GM12878 (cell line): ENCODE measurements around the gene C1QL2. TPM values are rescaled to one million over a fixed set of nuclear protein-coding genes. Genes with fewer than 3 reads are reported as not detected.

ENCODE experiments used
- ATAC-seq: fragments of 200-7000 bp; cut with Tn5 transposase; 3 replicates; pipeline ENCODE4 v1.9.1; 2020; ENCODE audit warnings: mild to moderate bottlenecking, moderate library complexity
- BruUV-seq: library from RNA; stranded (reverse); fragments of 400-500 nt; replicated peaks from 2 replicates; lab custom pipeline; 2021; lab: Mats Ljungman, UMichigan
- CTCF ChIA-PET: fragments of 300-600 bp; sonication (Branson Sonifier 250); formaldehyde crosslinking; extraction: SDS; loops from one replicate; lab custom pipeline; 2021; ENCODE audit warnings: inconsistent platforms; lab: Yijun Ruan, JAX
- POLR2A ChIA-PET: fragments of 350-600 bp; formaldehyde crosslinking; extraction: SDS; loops from one replicate; lab custom pipeline; 2021; ENCODE audit warnings: inconsistent platforms; lab: Charles Lee
- RAD21 ChIA-PET: fragments of 300-600 bp; sonication (Branson Sonifier 250); formaldehyde crosslinking; loops from one replicate; lab custom pipeline; 2023; ENCODE audit warnings: antibody characterized with exemption; ENCODE audit not compliant: unreplicated experiment; lab: Charles Lee
- SMC1A ChIA-PET: fragments of 300-600 bp; sonication (Branson Sonifier 250); formaldehyde crosslinking; loops from one replicate; lab custom pipeline; 2023; ENCODE audit not compliant: unreplicated experiment, uncharacterized antibody; lab: Charles Lee
- DNase-seq: peaks from one replicate; pipeline ENCODE4 v3.0.0-alpha.2; 2011; ENCODE audit warnings: low read depth, low spot score
- FAIRE-seq: peaks from 3 replicates; lab custom pipeline; 2011; peaks lifted over from hg19 to GRCh38; lab: Jason Lieb, UNC
- H2AFZ ChIP-seq: 2 replicates; pipeline ENCODE4 v1.6.0; 2011; ENCODE audit warnings: low read depth, low read length, control low read depth; ENCODE audit not compliant: control insufficient read depth
- H3K27ac ChIP-seq: 2 replicates; pipeline ENCODE4 v1.5.1; 2011; ENCODE audit warnings: control low read depth; ENCODE audit not compliant: control insufficient read depth, insufficient read depth
- H3K27me3 ChIP-seq, 2 experiments: replicated peaks in 1 of 2; 2 replicates each; pipeline versions ENCODE4 v1.6.0 to v1.6.1; 2011; ENCODE audit warnings: low read length in 1 of 2; ENCODE audit not compliant: control insufficient read depth in 2 of 2, insufficient read depth in 2 of 2
- H3K36me3 ChIP-seq, 2 experiments: 2 replicates each; pipeline ENCODE4 v1.5.1; 2011; ENCODE audit warnings: low read length in 1 of 2; ENCODE audit not compliant: control insufficient read depth in 2 of 2, insufficient read depth in 2 of 2
- H3K4me1 ChIP-seq: 2 replicates; pipeline ENCODE4 v1.6.1; 2011; ENCODE audit warnings: mild to moderate bottlenecking, low read length, moderate library complexity, mixed read lengths; ENCODE audit not compliant: control insufficient read depth, insufficient read depth
- H3K4me2 ChIP-seq: 2 replicates; pipeline ENCODE4 v1.6.0; 2011; ENCODE audit warnings: control low read depth; ENCODE audit not compliant: control insufficient read depth, insufficient read depth
- H3K4me3 ChIP-seq: fragments of 200-600 bp; sonication (generic); 2 replicates; pipeline ENCODE4 v1.5.1; 2016
- H3K79me2 ChIP-seq: 2 replicates; pipeline ENCODE4 v1.6.0; 2011; ENCODE audit warnings: low read length; ENCODE audit not compliant: control insufficient read depth, insufficient read depth
- H3K9ac ChIP-seq: 2 replicates; pipeline ENCODE4 v1.8.0; 2011; ENCODE audit warnings: low read length, control low read depth, mixed read lengths; ENCODE audit not compliant: control insufficient read depth, insufficient read depth
- H3K9me3 ChIP-seq: replicated peaks from 3 replicates; pipeline ENCODE4 v1.5.1; 2011; ENCODE audit warnings: mild to moderate bottlenecking, low read length; ENCODE audit not compliant: control insufficient read depth, insufficient read depth
- H4K20me1 ChIP-seq: 2 replicates; pipeline ENCODE4 v1.6.0; 2011; ENCODE audit not compliant: control insufficient read depth, insufficient read depth
- ASH2L ChIP-seq: fragments of 300-600, 200-600 bp; sonication (generic); IDR thresholded peaks from 2 replicates; pipeline ENCODE4 v1.6.1; 2017; ENCODE audit warnings: low read depth, mild to moderate bottlenecking, borderline replicate concordance
- BHLHE40 ChIP-seq, 2 experiments: fragments of 450-650 bp in 1 of 2; IDR thresholded peaks; 2 replicates each; pipeline ENCODE4 v1.6.1; 2011 to 2017; ENCODE audit warnings: low read depth in 2 of 2, borderline replicate concordance in 1 of 2, improper control_type of control experiment in 1 of 2, low read length in 1 of 2, mild to moderate bottlenecking in 1 of 2
- CBX5 ChIP-seq: sonication (generic); IDR thresholded peaks from 2 replicates; pipeline ENCODE4 v1.6.1; 2016; ENCODE audit warnings: low read depth, moderate library complexity, mild to moderate bottlenecking, inconsistent platforms
- MYC ChIP-seq: IDR thresholded peaks from 2 replicates; pipeline ENCODE4 v1.6.1; 2011; ENCODE audit warnings: mild to moderate bottlenecking, low read length, moderate library complexity, inconsistent platforms; ENCODE audit not compliant: insufficient read depth, insufficient replicate concordance, insufficient read length, severe bottlenecking
- RELA ChIP-seq: fragments of 450-650 bp; IDR thresholded peaks from 2 replicates; pipeline ENCODE4 v1.8.0; 2014; ENCODE audit warnings: borderline replicate concordance; ENCODE audit not compliant: partially characterized antibody
- SIN3A ChIP-seq: IDR thresholded peaks from 2 replicates; pipeline ENCODE4 v1.6.1; 2012; ENCODE audit warnings: low read depth, low read length, improper control_type of control experiment
- SUPT20H ChIP-seq: IDR thresholded peaks from 2 replicates; pipeline ENCODE4 v1.6.1; 2011; ENCODE audit warnings: low read depth, mild to moderate bottlenecking, low read length, moderate library complexity, borderline replicate concordance; ENCODE audit not compliant: control insufficient read depth
- ZNF217 ChIP-seq: fragments of 450-650 bp; IDR thresholded peaks from 2 replicates; pipeline ENCODE4 v1.6.1; 2017; ENCODE audit warnings: antibody characterized with exemption, mild to moderate bottlenecking
- ZNF622 ChIP-seq: fragments of 450-650 bp; IDR thresholded peaks from 2 replicates; pipeline ENCODE4 v1.6.1; 2017; ENCODE audit warnings: mild to moderate bottlenecking, inconsistent platforms
- WGBS: methylation state at CpG from one replicate; pipeline ENCODE4 v1.1.6; 2016; ENCODE audit warnings: low lambda C conversion rate; ENCODE audit not compliant: insufficient replicate concordance, insufficient coverage; ENCODE audit errors: missing lambda C conversion rate; 5-methylcytosine and 5-hydroxymethylcytosine counted together
- in situ Hi-C: fragments of 300-500 bp; cut with MboI; formaldehyde crosslinking; loops from 9 replicates; pipeline ENCODE4 v1.14.3; 2018; ENCODE audit warnings: mixed read lengths
- intact Hi-C: fragments of 100-400 bp; cut with micrococcal nuclease; formaldehyde crosslinking; loops from one replicate; pipeline ENCODE4 v1.14.2; 2022; ENCODE audit not compliant: unreplicated experiment
- polyA plus RNA-seq, 11 experiments: library from polyadenylated mRNA; depleted of rRNA in 4 of 11; unstranded in 6 of 11; stranded (reverse) in 5 of 11; fragments of >200 nt; fragmentation: Nextera tagmentation in 4 of 11; fragmentation: Illumina TruSeq in 1 of 11; extraction: Ambion mirVana in 4 of 11; extraction: Trizol in 1 of 11; gene quantifications; 1 replicate in 1 of 11; 2 replicates in 10 of 11; pipeline versions ENCODE4 v1.2.1 to v1.2.3, GENCODE V29; 2011 to 2016; ENCODE audit warnings: inconsistent platforms in 2 of 11, missing spikeins in 2 of 11, low read depth in 1 of 11
- total RNA-seq, 4 experiments: library from RNA; depleted of rRNA in 3 of 4; stranded (reverse); fragments of >200 nt in 3 of 4; fragmentation: Illumina TruSeq in 1 of 4; extraction: Trizol in 1 of 4; gene quantifications; 2 replicates each; pipeline versions ENCODE4 v1.2.1 to v1.2.3, GENCODE V29; 2013 to 2021
- TF ChIP-seq, protein P1 (sequence below): fragments of 450-650 bp; formaldehyde crosslinking; IDR thresholded peaks from 2 replicates; pipeline ENCODE4 v1.4.0; 2022; ENCODE audit warnings: mild to moderate bottlenecking, moderate library complexity
- TF ChIP-seq, protein P2 (sequence below): fragments of 450-650 bp; IDR thresholded peaks from 2 replicates; pipeline ENCODE4 v1.6.1; 2017; ENCODE audit warnings: low read depth, mild to moderate bottlenecking, moderate library complexity
- TF ChIP-seq, protein P3 (sequence below): IDR thresholded peaks from 2 replicates; pipeline ENCODE4 v1.6.1; 2011; ENCODE audit warnings: low read depth, mild to moderate bottlenecking, low read length, moderate library complexity, borderline replicate concordance; ENCODE audit errors: extremely low read depth
- TF ChIP-seq, protein P4 (sequence below): IDR thresholded peaks from 2 replicates; pipeline ENCODE4 v1.6.1; 2012; ENCODE audit warnings: low read depth, low read length, improper control_type of control experiment

Gene C1QL2
- total and polyA plus RNA-seq, 10 of the 15 experiments (the other 5 are each of a cell fraction or from before 2014, with no cell fraction given), result not detected

DNA sequence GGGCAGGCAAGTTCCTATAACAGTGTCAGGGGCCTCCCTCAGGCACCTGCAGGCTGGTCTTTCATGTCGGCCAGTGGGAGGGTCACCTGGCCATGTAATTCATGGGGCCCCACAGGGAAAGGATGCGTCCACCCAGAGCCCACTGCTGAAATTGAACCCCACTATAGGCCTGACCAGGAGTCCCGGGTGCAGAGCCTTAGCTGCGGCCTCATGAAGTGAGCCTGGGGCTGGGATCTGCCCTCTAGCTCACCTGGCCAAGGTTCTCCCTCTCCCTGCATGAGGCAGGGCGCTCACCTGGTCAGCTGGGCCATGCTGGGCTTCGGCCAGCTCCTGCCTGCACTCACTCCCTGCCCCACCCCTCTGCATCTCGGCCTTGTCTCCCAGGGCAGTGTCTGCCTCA is 41.1 kb downstream of the C1QL2 start (continued):
- no peak for TF ChIP-seq BHLHE40 (IDR thresholded peaks at IDR 0.05; ENCODE audit: borderline replicate concordance in 1 of 2, low read depth in 2 of 2, low read length in 1 of 2)
- no peak for TF ChIP-seq ASH2L
- TF ChIP-seq, all 136 proteins: peak for 0

DNA sequence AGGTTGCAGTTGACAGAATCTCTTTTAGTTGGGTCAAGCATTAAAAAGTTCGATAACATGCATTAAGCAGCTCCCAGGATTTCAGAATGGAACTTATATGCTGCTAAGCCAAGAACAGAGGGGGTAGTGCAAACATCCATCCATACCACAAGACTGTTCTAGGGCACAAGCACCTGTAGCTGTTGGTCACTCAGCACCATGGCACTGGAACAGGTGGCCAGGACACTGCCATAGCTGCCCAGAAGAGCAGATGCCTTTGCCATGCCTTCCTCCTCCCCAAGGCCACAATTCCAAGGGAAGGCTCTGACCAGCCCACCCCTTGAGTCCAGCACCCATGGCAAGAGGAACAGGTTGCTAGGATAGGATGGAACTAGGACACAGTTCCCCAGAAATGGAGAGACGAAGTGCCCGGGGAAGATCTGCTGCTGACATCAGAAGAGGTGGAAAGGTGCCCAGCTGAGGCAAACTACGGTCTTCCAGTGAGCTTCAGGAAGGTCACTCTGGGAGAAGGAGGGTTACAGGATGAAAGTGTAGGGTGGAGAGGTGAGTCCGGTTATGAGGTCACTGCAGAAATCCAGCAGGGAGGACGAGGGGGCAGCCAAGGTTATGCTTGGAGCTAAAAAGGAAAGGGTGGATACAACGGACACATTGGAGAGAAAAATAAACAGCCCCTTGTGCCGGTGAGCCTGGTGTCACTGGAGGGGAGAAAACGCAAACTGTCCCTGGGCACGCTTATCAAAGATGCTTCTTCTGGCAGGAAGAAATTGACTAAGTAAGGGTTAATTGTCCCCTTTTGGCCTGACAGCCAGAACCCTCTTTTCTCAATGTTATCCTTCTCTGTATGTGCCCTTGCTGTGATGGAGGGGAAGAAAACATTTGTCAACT is 41.9 kb downstream of the C1QL2 start:
- Histone ChIP-seq H3K9me3 (no peaks in the 10 kb centered on the region), H3K79me2 (no peaks in the 10 kb centered on the region), H3K4me1 (no peaks in the 10 kb centered on the region), H3K27me3 (no peaks in the 10 kb centered on the region; a peak in 2 of 4 replicates), H3K27ac (no peak overlapping the region), H3K36me3 (no peaks in the 10 kb centered on the region), H4K20me1 (no peaks in the 10 kb centered on the region), H2AFZ (no peak overlapping the region), H3K9ac (no peak overlapping the region), H3K4me2 (no peak overlapping the region), H3K4me3 (no peak overlapping the region)
- ChIA-PET CTCF (no interaction called here), RAD21 (no interaction called here), SMC1A (no interaction called here), POLR2A (no interaction called here)
- FAIRE-seq, result no peak
- no TSS peak for BruUV-seq
- intact Hi-C loops (no loop called here), in situ Hi-C loops (no loop called here)
- ATAC-seq, result no peak
- WGBS, result 7% methylated on average over 9 of the region's 10 CpGs
- DNase-seq, result no peak
- TF ChIP-seq SIN3A, result no peak
- TF ChIP-seq SUPT20H, result no peak
- TF ChIP-seq RELA, result no peak
- no peak for TF ChIP-seq CBX5
- TF ChIP-seq, protein P1, sequence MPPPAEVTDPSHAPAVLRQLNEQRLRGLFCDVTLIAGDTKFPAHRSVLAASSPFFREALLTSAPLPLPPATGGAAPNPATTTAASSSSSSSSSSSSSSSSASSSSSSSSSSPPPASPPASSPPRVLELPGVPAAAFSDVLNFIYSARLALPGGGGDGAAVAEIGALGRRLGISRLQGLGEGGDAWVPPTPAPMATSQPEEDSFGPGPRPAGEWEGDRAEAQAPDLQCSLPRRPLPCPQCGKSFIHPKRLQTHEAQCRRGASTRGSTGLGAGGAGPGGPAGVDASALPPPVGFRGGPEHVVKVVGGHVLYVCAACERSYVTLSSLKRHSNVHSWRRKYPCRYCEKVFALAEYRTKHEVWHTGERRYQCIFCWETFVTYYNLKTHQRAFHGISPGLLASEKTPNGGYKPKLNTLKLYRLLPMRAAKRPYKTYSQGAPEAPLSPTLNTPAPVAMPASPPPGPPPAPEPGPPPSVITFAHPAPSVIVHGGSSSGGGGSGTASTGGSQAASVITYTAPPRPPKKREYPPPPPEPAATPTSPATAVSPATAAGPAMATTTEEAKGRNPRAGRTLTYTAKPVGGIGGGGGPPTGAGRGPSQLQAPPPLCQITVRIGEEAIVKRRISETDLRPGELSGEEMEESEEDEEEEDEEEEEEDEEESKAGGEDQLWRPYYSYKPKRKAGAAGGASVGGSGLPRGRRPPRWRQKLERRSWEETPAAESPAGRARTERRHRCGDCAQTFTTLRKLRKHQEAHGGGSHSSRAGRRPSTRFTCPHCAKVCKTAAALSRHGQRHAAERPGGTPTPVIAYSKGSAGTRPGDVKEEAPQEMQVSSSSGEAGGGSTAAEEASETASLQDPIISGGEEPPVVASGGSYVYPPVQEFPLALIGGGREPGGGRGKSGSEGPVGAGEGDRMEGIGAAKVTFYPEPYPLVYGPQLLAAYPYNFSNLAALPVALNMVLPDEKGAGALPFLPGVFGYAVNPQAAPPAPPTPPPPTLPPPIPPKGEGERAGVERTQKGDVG (CRISPR knock-in tag), result no peak
- TF ChIP-seq, protein P2, sequence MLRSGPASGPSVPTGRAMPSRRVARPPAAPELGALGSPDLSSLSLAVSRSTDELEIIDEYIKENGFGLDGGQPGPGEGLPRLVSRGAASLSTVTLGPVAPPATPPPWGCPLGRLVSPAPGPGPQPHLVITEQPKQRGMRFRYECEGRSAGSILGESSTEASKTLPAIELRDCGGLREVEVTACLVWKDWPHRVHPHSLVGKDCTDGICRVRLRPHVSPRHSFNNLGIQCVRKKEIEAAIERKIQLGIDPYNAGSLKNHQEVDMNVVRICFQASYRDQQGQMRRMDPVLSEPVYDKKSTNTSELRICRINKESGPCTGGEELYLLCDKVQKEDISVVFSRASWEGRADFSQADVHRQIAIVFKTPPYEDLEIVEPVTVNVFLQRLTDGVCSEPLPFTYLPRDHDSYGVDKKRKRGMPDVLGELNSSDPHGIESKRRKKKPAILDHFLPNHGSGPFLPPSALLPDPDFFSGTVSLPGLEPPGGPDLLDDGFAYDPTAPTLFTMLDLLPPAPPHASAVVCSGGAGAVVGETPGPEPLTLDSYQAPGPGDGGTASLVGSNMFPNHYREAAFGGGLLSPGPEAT, result no peak
- no peak for TF ChIP-seq ZNF217
- TF ChIP-seq, protein P3, sequence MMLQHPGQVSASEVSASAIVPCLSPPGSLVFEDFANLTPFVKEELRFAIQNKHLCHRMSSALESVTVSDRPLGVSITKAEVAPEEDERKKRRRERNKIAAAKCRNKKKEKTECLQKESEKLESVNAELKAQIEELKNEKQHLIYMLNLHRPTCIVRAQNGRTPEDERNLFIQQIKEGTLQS, result no peak
- TF ChIP-seq ZNF622, result no peak
- TF ChIP-seq MYC, result no peak
- TF ChIP-seq, protein P4, sequence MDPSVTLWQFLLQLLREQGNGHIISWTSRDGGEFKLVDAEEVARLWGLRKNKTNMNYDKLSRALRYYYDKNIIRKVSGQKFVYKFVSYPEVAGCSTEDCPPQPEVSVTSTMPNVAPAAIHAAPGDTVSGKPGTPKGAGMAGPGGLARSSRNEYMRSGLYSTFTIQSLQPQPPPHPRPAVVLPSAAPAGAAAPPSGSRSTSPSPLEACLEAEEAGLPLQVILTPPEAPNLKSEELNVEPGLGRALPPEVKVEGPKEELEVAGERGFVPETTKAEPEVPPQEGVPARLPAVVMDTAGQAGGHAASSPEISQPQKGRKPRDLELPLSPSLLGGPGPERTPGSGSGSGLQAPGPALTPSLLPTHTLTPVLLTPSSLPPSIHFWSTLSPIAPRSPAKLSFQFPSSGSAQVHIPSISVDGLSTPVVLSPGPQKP, result no peak
